Epithelial cell of prostate (primary cell): ENCODE data around the gene RAB30.
"Not testable (repeated sequence)": the region's sequence is repeated elsewhere in the genome, so short reads cannot be mapped to it uniquely, and the experiment has no call there.

Experiments used
- DNase-seq: peaks from one replicate; pipeline ENCODE4 v3.0.0-alpha.2; 2011; ENCODE audit warnings: low read depth, low spot score
- H3K27ac ChIP-seq: fragments of 450-650 bp; 2 replicates; pipeline ENCODE4 v1.5.1; 2017; ENCODE audit warnings: mild to moderate bottlenecking

Gene RAB30

DNA sequence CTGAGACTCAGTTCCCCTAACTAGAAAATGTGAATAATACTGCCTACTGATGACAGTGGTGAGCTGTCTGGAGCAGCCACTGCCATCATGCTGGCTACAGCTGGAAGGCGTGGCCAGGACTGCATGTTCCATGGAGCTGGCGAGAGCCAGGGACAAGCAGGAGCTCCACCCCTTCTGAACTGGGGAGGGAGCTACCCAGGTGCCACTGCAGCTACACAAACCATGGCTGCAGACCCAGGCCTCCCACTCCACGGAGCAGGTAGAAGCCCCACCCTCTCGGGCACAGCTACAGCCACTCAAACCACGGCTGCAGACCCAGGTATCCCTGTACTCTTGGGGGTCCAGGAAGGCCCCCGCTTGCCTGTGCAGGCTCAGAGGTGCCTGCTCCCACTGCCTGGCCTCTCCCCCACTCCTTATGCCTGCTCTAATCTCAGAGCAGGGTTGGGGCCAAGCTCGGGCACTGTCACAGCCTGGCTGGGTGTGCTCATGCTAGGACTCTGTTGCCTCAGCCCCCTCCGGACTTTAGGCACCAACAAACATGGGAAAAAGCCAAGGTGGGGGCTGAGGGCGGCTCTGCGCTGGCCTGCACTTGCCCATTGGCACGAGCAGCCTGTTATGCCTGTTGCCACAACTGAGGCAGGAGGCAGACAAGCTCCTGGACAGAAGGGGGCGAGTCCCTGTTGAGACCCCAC, 51.7 kb downstream of the RAB30 start:
- no peak for DNase-seq

DNA sequence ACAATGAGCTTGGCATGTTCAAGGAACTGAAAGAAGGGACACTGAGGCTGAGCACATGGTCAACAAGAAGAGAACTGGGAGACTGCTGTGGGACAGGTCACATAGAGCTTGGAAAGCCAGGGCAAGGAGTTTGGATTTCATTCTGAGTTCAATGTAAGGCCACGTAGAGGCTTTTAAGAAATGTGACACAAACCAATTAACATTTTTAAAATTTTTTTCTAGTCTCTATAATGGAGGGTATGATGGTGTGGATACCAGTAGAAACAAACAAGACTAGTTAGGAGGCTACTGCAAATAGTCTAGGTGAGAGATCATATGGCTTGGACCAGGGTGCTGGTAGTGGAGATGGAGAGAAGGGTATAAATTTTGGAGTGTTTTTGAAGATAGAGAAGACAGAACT, 56.7 kb downstream of the RAB30 start:
- H3K27ac ChIP-seq: no peak overlapping the region
- no peak for DNase-seq

More for the DNA sequence above, 51.7 kb downstream of the RAB30 start:
- H3K27ac ChIP-seq: no peak overlapping the region

DNA sequence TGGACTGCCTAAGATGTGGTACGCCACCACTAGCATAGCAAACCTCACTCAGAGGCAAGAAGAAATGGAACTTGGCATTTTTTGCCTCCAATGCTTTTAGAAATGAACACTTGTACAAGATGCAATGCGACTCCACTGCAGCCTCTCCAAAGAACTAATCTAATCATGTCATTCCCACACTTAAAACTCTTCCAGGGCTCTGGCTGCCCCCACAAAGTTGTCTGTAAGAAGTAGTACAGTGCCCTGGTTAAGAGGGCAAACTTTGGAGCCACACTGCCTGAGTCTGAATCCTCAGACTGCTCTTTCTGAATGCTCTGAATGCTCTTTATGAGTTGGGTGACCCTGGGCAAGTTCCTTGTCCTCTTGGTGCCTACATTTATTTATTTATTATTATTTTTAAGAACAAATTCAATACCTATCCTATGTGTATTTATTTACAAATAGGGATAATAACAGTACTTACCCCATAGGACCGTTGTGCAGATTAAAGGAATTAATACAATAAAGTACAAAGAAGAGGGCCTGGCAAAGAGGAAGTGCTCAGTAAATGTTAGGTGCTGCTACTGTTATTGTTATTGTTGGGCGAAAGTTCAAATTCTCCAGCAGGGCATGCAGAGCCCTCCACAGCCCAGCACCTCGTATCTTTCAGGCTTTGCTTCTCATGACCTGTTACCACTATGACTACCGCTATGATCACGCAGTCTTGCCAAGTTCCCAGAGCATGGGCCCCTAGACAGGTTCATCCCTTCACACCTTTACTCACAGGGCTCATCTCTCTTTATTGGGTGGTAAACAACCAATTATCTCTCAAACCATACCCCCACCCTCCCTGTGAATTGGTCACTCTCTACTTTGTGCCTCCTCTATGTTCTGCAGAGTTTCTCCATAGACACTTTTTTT, 59.3 kb downstream of the RAB30 start:
- DNase-seq: no peak
- H3K27ac ChIP-seq: no peak overlapping the region

DNA sequence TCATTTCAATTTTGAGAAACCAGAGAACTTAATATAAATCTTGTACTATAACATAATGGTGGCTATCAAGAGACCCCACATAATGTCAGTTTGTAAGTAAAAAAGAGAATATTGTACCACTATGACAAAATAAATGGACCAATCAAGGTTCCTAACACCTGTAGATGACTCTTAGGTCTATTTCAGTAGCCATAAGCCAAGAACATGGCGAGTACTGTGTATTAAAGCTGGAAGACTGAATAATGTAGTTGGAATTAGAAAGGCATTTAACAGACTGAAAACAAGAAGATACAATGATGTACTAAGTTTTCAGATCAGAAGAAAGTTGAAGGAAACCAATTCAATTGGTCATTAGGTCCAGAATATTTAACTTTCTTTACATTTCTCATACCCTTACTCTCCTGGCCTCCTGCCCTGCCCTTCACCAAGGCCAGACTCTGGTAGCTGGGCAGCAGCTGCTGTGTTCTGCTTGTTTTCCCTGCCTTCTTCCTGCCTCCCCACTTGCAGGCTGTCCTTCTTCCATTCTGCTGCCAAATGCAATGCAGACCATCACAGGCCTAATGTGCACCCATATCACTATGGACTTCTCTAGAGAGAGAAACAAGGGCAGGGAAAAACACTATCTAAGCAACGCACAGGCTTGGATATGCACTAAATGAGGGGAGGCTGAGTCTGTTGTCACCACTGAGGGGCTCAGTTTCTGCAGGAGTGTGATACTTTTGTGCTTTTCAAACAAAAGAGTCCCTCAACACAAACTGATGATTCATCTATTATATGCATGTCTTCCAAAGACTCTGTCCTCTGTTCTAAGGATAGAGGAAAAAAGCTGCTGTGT, 60.1 kb downstream of the RAB30 start:
- DNase-seq: no peak
- no peak overlapping the region for H3K27ac ChIP-seq

DNA sequence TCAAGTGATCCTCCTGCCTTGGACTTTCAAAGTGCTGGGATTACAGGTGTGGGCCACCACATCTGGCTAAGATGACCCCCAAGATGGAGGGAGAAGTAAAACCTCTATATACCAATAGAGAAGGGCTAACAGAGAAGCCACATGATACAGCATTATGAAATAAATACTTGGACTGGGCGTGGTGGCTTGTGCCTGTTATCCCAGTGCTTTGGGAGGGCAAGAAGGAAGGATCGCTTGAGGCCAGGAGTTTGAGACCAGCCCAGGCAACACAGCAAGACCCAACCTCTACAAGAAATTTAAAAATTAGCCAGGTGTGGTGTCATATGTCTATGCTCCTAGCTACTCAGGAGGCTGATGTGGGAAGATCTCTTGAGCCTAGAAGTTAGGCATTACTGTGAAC, 61.7 kb downstream of the RAB30 start:
- H3K27ac ChIP-seq: no peak overlapping the region
- DNase-seq: no peak

DNA sequence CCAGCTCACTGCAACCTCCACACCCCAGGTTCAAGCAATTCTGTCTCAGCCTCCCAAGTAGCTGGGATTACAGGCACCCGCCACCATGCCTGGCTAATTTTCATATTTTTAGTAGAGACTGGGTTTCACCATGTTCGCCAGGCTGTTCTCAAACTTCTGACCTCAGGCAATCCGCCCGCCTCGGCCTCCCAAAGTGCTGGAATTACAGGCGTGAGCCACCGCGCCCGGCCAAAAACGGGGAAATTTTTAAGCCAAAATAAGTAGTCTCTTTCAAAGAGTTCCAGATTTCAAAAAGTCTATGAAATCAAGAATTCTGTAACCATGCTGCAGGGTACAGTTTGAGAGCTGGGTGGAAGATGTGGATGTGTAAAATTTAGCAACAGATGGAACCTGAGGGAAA, 62.6 kb downstream of the RAB30 start:
- not testable (repeated sequence) for DNase-seq, H3K27ac ChIP-seq

DNA sequence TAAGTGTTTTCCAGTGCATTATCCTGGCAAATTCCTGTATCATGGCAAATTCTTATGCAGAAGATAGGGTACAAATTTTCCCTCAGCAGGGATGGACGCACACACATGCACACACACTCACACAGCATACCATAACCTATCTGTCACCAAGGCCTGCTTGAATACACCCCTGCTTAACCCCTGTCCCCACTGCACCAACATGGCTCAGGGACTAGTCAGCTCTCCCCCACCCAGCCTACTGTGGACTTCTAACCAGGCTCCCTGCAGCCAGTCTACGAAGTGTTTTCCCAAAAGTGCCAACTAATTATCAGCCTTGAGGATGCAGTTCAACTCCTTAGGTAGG, 63.1 kb downstream of the RAB30 start:
- H3K27ac ChIP-seq: no peak overlapping the region
- DNase-seq: no peak

DNA sequence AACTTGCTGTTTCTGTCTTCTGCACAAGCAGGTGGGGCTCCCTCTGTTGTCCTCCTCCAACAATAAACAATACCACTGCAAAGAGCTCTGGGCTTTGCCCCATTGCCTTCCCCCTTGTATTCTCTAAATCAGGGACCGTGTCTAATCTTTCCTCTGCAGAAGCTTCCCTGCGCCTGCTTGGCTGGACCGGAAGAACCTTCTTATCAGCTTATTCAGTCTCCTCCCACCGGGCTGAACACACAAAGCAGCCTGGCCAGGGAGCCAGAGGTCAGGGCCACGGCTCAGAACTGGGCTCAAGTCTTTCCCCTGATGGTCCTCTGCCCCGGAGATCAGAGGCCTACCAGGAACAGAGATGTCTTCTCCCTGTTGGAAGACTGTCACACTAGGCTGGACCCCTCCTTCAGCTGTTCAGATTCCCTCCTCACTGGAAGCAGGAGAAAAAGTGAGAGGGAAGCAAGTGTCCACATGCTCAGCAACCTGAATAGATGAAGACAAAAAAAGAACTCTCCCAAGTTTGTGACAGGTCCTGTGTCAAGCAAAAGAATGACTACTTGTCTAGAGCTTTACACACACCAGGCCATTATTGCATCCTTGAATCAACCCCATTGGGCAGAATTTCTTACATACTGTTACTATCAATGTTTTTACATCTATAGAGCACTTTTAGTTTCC, 63.7 kb downstream of the RAB30 start:
- peak overlapping the region; percentile 3 for H3K27ac ChIP-seq
- no peak for DNase-seq

DNA sequence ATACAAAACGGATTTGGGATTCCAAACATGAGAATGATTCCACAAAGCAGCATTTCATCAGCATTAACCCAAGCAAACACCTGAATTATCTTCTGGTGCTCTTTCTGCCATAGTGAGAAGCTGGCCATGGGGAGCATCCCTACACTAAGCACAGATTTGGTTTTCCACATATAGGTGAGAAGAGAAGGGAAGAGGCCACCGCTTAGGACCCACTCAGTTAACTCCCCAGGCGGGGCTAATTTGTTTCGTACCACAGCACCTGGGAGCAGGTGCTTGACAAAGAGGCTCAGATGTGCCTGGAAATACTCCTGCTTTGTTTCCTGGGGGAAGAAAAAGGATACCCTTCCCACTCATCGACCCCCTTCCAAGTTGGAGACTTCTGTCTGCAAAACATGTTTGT, 64.2 kb downstream of the RAB30 start:
- no peak for DNase-seq
- no peak overlapping the region for H3K27ac ChIP-seq

DNA sequence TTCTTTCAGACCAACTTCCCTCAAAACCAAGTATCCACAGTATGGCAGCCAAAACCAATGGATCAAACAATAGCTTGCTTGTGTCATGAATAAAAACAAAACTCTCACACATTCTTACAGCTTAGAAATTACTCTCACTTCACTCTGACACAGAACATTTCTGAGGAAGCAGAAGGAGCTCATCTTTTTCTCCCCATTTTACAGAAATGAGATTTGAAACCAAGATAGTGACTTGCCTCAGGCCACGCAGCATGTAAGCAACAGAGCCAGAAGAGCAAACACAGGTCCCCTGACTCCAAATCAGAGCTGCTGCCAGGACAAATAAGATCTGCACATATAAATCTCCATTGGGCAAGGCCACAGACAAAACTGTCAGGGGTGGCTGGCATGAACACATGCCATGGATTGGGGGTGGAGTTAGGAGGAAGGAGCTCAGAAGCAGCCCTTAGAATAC, 64.8 kb downstream of the RAB30 start:
- H3K27ac ChIP-seq: no peak overlapping the region
- no peak for DNase-seq

DNA sequence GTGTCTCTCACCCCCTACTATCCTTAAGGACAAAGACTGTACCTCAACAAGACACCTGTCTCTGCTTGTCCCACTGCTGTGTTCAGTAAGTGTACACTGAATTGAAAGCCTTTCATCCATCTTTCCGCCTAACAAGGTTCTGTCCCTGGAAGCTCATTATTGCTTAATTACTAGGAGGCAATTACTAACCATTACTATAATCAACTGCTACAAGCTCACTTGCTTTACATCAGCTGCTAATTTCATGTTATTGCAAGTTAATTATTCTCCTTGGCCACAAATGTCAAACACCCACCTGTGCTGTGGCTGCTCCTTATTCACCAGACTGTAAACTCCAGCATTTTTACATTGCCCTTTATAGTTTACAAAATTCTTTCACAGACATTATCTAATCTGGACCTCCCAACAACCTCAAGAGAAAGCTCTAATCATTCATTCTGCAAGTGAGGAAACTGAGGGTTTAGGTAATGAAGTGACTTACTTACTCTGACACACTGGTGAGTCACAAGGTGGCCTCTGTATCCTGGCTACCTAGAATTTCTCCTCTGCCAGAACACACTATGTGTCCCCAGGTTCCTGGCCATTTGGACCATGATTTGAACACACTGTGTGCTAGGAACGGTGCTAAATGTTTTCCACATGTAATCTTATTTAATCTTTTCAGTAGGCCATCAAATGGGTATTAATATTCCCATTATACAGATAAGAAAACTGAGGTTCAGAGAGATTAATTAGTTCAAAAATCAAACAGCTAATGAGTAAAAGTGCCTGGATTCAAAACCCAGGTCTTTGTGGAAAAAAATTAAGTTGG, 66.7 kb downstream of the RAB30 start:
- H3K27ac ChIP-seq: no peak overlapping the region
- DNase-seq: no peak

DNA sequence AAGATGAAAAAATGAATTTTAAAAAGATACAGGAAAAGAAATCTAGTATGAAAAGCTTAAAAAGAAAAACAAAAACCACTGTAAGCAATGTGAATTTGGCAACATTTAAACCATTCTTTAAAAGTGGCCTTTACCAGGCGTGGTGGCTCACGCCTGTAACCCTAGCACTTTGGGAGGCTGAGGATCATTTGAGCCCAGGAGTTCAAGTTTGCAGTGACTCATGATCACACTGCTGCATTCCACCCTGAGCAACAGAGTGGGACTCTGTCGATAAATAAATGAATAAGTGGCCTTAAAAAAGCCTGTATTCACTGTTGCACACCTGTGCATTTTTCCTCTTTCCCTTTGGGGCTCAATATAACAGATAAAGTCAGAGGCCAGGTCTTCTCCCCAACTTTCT, 69.2 kb downstream of the RAB30 start:
- H3K27ac ChIP-seq: no peak overlapping the region
- DNase-seq: no peak

DNA sequence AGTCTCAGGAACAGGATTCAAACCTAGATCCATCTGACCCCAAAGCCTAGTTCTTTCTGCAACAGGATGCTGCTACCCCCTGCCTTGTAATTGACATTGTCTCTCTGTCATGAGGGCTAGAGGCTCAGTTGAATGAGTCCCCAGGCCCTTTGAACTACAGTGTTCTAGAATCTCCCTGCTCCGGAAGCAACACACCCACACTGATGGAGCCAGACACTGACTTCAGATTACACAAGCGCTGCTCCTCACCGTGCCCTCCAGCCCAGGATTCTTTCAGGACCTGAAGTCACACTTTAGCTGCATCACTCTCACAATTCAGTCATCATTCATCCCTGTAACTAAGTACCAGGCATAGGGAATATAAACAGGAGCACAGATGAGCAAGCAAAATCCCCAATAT, 69.6 kb downstream of the RAB30 start:
- no peak overlapping the region for H3K27ac ChIP-seq
- no peak for DNase-seq

DNA sequence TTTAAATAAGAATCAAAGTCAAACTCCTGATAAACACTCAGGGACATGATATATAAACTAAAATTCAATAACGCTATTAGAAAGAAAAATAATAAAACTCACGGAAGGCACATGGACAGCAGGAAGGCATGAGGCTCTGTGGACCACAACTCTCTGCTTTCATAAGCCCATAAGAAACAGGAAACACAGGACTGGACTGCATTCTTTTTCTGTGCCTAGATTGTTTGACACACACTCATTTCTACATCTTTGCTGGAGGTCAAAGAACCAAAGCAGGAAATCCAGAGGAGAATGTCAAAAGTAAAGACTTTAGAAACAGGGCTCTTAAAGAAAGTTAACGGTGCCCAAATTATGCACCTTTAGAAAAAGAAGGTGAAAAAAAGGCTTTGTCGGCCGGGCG, 71.3 kb downstream of the RAB30 start:
- H3K27ac ChIP-seq: no peak overlapping the region
- DNase-seq: no peak

DNA sequence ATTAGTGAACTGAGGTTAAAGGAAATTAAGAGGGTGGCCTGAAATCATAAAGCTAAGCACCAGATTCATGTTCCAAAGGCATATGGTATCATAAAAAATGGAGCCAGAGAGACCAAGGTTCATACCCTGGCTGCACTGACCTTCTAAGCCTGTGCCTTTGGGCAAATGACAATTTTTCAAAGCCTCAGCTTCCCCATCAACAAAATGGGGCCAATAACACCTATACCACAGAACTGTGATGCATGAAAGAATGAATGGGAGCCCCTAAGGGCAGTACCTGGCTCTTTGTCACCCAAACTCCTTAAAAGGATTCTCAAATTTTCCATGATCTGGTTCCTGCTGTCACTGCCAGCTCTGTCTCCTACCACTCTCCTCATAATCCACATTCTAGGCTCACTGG, 72.5 kb downstream of the RAB30 start:
- DNase-seq: no peak
- no peak overlapping the region for H3K27ac ChIP-seq

DNA sequence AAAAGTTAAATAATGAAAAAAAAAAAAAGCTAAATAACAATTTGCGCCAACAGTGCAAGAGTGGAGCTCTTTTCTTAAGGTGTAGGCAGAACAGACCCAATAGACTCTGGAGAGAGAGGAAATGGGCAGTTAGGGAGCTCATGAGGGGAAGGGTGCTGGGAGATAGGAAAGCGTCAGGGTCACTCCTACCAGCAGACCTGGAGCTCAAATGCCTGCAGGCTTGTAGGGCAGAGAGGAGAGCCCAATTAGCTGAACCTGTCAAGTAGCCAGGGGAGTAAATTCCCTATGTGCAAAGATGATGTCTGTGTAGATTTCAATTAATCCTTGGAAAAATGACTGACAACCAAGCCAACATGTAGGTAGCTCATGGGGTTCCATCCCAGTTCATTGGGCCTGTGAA, 73.0 kb downstream of the RAB30 start:
- DNase-seq: no peak
- H3K27ac ChIP-seq: no peak overlapping the region

DNA sequence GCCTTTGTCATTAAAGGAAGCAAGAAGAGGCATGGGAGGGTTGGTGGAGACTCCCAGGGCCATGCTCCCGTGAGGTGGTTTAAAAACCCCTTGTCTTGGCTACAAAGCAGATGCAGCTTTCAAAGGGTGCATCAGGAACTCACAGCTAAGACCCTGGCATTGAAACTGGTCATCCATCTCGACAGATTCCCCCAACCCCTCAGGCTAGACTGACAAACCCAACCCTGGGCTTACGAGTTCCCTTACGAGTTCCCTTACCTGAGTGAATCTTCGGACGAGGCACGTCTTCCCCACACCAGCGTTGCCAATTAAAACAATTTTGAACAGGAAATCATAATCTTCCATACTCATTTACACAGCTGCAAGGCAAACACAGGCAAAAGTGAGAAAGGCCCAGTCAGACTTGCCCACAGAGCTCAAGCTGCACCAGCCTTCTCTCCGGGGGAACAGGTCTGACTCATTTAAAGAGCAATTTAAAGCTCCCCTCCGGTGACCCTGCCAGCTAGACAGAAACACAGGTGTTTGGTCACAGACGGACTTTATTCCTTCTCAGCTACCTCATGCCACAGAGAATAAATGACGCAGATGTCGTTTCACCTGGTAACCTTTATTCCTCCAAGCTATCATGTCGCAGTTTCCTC, 74.6 kb downstream of the RAB30 start:
- no peak for DNase-seq
- H3K27ac ChIP-seq: peak overlapping the region; percentile 51

DNA sequence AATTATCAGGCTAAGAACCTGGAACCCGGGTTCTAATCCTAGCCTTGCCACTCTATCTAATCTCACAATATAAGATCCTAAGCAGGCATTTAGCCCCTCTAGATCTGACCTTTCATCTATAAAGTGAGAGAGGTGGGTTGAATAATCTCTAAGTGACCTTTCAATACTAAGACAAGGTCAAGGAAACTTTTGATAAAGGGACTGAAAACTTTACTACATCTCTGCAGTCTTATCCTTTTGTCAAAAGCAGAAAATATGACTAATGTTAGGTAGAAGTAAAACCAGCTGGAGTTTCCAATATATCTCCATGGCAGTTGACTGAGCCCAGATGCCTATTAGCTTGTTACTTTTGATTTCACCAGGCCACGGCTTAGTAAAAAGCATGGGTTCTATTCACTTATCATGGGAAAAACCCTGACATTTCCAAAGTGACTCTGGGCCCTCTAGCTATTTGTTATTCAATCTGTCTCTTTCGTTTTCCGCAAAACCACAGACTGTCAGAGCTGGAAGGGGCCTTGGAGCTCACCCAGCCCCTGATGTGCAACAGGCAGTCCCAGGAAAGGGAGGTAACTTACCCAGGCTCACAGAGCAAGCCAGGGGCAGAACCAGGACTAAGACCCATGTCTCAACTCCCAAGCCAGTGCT, 75.8 kb downstream of the RAB30 start:
- peak overlapping the region; percentile 51 for H3K27ac ChIP-seq
- DNase-seq: no peak

DNA sequence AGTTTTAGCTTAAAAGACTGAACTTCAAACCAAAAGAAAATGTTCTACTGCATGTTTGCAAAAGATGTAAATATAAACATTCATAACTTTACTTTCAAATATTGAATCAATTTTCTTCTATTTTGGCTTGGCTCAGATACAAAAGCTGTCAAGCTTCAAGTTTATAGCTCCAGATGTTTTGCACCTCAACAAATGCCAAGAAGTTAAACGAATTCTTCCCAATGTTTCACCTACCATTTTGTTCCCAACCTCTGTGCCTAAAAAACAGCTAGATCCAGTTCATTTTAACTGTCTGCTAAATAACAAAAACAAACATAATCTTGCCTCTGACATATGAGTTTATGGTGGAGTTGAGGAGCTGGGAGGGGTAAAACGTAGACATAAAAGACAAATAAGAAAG, 76.5 kb downstream of the RAB30 start:
- no peak overlapping the region for H3K27ac ChIP-seq
- DNase-seq: no peak
